ENCODE results near the gene TNNC2. TPM values are rescaled to one million over a fixed set of nuclear protein-coding genes. Genes with fewer than 3 reads are reported as not detected.

Gene TNNC2
- total RNA-seq, 5 donors from 2014 or later (not counting 1 experiment from before 2014, with no cell fraction given): 0.41 to 1.3 (median 0.70) TPM; not detected in 1

GRCh38 chr20:45850926-45851325, 23.8 kb upstream of the TNNC2 start:
- POLR2A ChIA-PET: no interaction called here
- no peak for ATAC-seq (replicated peaks in 1 of 4)
- Mint-ChIP-seq H3K4me1 (peaks cover 20 to 27% (median 26%) of the 10 kb centered on the region in 3 donors), H3K27ac (no peak overlapping the region), H3K27me3 (no peaks in the 10 kb centered on the region), H3K4me3 (no peak overlapping the region), H3K36me3 (peaks cover 29% of the 10 kb centered on the region), H3K9me3 (no peaks in the 10 kb centered on the region)
- peaks cover 6 to 51% of the 10 kb centered on the region in 2 donors for H3K36me3 ChIP-seq (ENCODE audit: control insufficient read depth in 2 of 2, extremely low read depth in 1 of 2, insufficient read depth in 1 of 2, low read length in 1 of 2)
- H3K4me1 ChIP-seq (ENCODE audit: control insufficient read depth in 1 of 2, extremely low read depth in 1 of 2, insufficient read depth in 2 of 2, low read length in 2 of 2): peaks cover 0 to 15% of the 10 kb centered on the region in 2 experiments
- no peaks in the 10 kb centered on the region for H3K27me3 ChIP-seq (replicated peaks in 1 of 2; ENCODE audit: control insufficient read depth in 2 of 2, extremely low read depth in 1 of 2, insufficient read depth in 2 of 2, low read length in 1 of 2)
- CTCF ChIA-PET: no interaction called here
- H3K27ac ChIP-seq (ENCODE audit: low read length): no peak overlapping the region
- no peak overlapping the region for H3K4me3 ChIP-seq (ENCODE audit: control insufficient read depth in 1 of 2, extremely low read depth in 1 of 2, low read length in 1 of 2)
- DNase-seq: no peak
- no CpG with 5 or more reads among the region's 1 CpG for WGBS (ENCODE audit: insufficient coverage)
- no peaks in the 10 kb centered on the region for H3K9me3 ChIP-seq

GRCh38 chr20:45850238-45850637, 23.1 kb upstream of the TNNC2 start:
- no peak overlapping the region for H3K27ac Mint-ChIP-seq

DNA sequence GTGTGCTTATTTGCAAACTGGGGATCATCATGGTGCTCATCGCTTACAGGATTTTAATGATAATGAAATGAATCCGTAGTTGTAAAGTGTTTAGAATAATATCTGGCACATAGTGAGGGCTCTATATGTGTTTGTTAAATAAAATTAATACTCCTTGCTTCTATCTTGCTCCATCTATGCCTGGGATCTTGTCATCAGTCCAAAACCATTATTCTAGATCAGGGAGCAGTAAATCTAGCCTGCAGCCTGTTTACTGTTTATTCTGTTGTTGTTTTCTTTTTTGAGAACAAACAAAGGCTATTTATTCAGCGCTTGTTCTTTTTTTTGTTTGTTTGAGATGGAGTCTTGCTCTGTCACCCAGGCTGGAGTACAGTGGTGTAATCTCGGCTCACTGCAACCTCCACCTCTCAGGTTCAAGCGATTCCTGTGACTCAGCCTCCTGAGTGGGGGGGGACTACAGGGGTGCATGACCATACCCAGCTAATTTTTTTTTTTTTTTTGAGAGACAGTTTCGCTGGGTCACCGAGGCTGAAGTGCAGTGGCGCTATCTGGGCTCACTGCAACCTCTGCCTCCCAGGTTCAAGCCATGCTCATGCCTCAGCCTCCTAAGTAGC, 22.0 kb upstream of the TNNC2 start:
- Mint-ChIP-seq H3K27me3 (no peaks in the 10 kb centered on the region), H3K36me3 (peaks cover 40% of the 10 kb centered on the region), H3K4me1 (peaks cover 6 to 11% (median 11%) of the 10 kb centered on the region in 3 donors), H3K27ac (no peak overlapping the region), H3K9me3 (no peaks in the 10 kb centered on the region), H3K4me3 (no peak overlapping the region)
- DNase-seq: no peak
- Histone ChIP-seq H3K27me3 (replicated peaks in 1 of 2; ENCODE audit: control insufficient read depth in 2 of 2, extremely low read depth in 1 of 2, insufficient read depth in 2 of 2, low read length in 1 of 2) (no peaks in the 10 kb centered on the region), H3K9me3 (no peaks in the 10 kb centered on the region), H3K4me1 (ENCODE audit: control insufficient read depth in 1 of 2, extremely low read depth in 1 of 2, insufficient read depth in 2 of 2, low read length in 2 of 2) (no peaks in the 10 kb centered on the region), H3K27ac (ENCODE audit: low read length) (no peak overlapping the region), H3K36me3 (ENCODE audit: control insufficient read depth in 2 of 2, extremely low read depth in 1 of 2, insufficient read depth in 1 of 2, low read length in 1 of 2) (peaks cover 13 to 60% of the 10 kb centered on the region in 2 donors), H3K4me3 (ENCODE audit: control insufficient read depth in 1 of 2, extremely low read depth in 1 of 2, low read length in 1 of 2) (no peak overlapping the region)
- POLR2A ChIA-PET: no interaction called here
- 100% methylated on average over 3 of the region's 8 CpGs for WGBS (ENCODE audit: insufficient coverage)
- CTCF ChIA-PET: interaction anchor here in 1 of 2 donors (0.6 kb wide), 1 partner anchor 833 kb away, joined by 3 read pairs; no protein-coding TSS in a partner anchor
- ATAC-seq (replicated peaks in 1 of 4): no peak

More at GRCh38 chr20:45850238-45850637, 23.1 kb upstream of the TNNC2 start:
- ATAC-seq (replicated peaks in 1 of 4): no peak
- CTCF ChIA-PET: no interaction called here
- H3K9me3 Mint-ChIP-seq: no peaks in the 10 kb centered on the region
- H3K4me3 ChIP-seq (ENCODE audit: control insufficient read depth in 1 of 2, extremely low read depth in 1 of 2, low read length in 1 of 2): no peak overlapping the region
- 100% methylated on average over 1 of the region's 2 CpGs for WGBS (ENCODE audit: insufficient coverage)
- H3K36me3 ChIP-seq (ENCODE audit: control insufficient read depth in 2 of 2, extremely low read depth in 1 of 2, insufficient read depth in 1 of 2, low read length in 1 of 2): peaks cover 9 to 57% of the 10 kb centered on the region in 2 donors
- peaks cover 0 to 9% of the 10 kb centered on the region in 2 experiments for H3K4me1 ChIP-seq (ENCODE audit: control insufficient read depth in 1 of 2, extremely low read depth in 1 of 2, insufficient read depth in 2 of 2, low read length in 2 of 2)
- H3K4me3 Mint-ChIP-seq: no peak overlapping the region
- no peak overlapping the region for H3K27ac ChIP-seq (ENCODE audit: low read length)
- H3K9me3 ChIP-seq: no peaks in the 10 kb centered on the region
- H3K27me3 ChIP-seq (replicated peaks in 1 of 2; ENCODE audit: control insufficient read depth in 2 of 2, extremely low read depth in 1 of 2, insufficient read depth in 2 of 2, low read length in 1 of 2): no peaks in the 10 kb centered on the region
- peaks cover 33% of the 10 kb centered on the region for H3K36me3 Mint-ChIP-seq
- peaks cover 15 to 21% (median 21%) of the 10 kb centered on the region in 3 donors for H3K4me1 Mint-ChIP-seq
- POLR2A ChIA-PET: no interaction called here
- no peak for DNase-seq
- no peaks in the 10 kb centered on the region for H3K27me3 Mint-ChIP-seq

GRCh38 chr20:45848421-45848820, 21.3 kb upstream of the TNNC2 start:
- Histone ChIP-seq H3K4me1 (ENCODE audit: control insufficient read depth in 1 of 2, extremely low read depth in 1 of 2, insufficient read depth in 2 of 2, low read length in 2 of 2) (no peaks in the 10 kb centered on the region), H3K27ac (ENCODE audit: low read length) (no peak overlapping the region), H3K27me3 (replicated peaks in 1 of 2; ENCODE audit: control insufficient read depth in 2 of 2, extremely low read depth in 1 of 2, insufficient read depth in 2 of 2, low read length in 1 of 2) (no peaks in the 10 kb centered on the region), H3K4me3 (ENCODE audit: control insufficient read depth in 1 of 2, extremely low read depth in 1 of 2, low read length in 1 of 2) (no peak overlapping the region), H3K9me3 (no peaks in the 10 kb centered on the region), H3K36me3 (ENCODE audit: control insufficient read depth in 2 of 2, extremely low read depth in 1 of 2, insufficient read depth in 1 of 2, low read length in 1 of 2) (peaks cover 19 to 61% of the 10 kb centered on the region in 2 donors)
- peaks cover under 1 to 6% (median 5%) of the 10 kb centered on the region in 3 donors for H3K4me1 Mint-ChIP-seq
- no peaks in the 10 kb centered on the region for H3K27me3 Mint-ChIP-seq
- no peaks in the 10 kb centered on the region for H3K9me3 Mint-ChIP-seq
- H3K27ac Mint-ChIP-seq: no peak overlapping the region
- peaks cover 42% of the 10 kb centered on the region for H3K36me3 Mint-ChIP-seq
- no peak overlapping the region for H3K4me3 Mint-ChIP-seq
- no peak for ATAC-seq (replicated peaks in 1 of 4)
- no peak for DNase-seq
- ChIA-PET POLR2A (no interaction called here), CTCF (no interaction called here)
- WGBS (ENCODE audit: insufficient coverage): 99% methylated on average over 8 of the region's 8 CpGs

GRCh38 chr20:45845452-45845851, 18.3 kb upstream of the TNNC2 start:
- Mint-ChIP-seq H3K9me3 (no peaks in the 10 kb centered on the region), H3K4me1 (peaks cover 0 to 5% (median 2%) of the 10 kb centered on the region in 3 donors), H3K4me3 (no peak overlapping the region), H3K27me3 (no peaks in the 10 kb centered on the region), H3K36me3 (peaks cover 44% of the 10 kb centered on the region), H3K27ac (no peak overlapping the region)
- H3K9me3 ChIP-seq: no peaks in the 10 kb centered on the region
- no peak overlapping the region for H3K27ac ChIP-seq (ENCODE audit: low read length)
- H3K4me1 ChIP-seq (ENCODE audit: control insufficient read depth in 1 of 2, extremely low read depth in 1 of 2, insufficient read depth in 2 of 2, low read length in 2 of 2): no peaks in the 10 kb centered on the region
- H3K27me3 ChIP-seq (replicated peaks in 1 of 2; ENCODE audit: control insufficient read depth in 2 of 2, extremely low read depth in 1 of 2, insufficient read depth in 2 of 2, low read length in 1 of 2): no peaks in the 10 kb centered on the region
- ATAC-seq (replicated peaks in 1 of 4) (no peak), DNase-seq (no peak)
- POLR2A ChIA-PET: no interaction called here
- peaks cover 16 to 67% of the 10 kb centered on the region in 2 donors for H3K36me3 ChIP-seq (ENCODE audit: control insufficient read depth in 2 of 2, extremely low read depth in 1 of 2, insufficient read depth in 1 of 2, low read length in 1 of 2)
- CTCF ChIA-PET: interaction anchor here in 1 of 2 donors (0.7 kb wide), 1 partner anchor 750 kb away, joined by 3 read pairs; no protein-coding TSS in a partner anchor
- H3K4me3 ChIP-seq (ENCODE audit: control insufficient read depth in 1 of 2, extremely low read depth in 1 of 2, low read length in 1 of 2): no peak overlapping the region

DNA sequence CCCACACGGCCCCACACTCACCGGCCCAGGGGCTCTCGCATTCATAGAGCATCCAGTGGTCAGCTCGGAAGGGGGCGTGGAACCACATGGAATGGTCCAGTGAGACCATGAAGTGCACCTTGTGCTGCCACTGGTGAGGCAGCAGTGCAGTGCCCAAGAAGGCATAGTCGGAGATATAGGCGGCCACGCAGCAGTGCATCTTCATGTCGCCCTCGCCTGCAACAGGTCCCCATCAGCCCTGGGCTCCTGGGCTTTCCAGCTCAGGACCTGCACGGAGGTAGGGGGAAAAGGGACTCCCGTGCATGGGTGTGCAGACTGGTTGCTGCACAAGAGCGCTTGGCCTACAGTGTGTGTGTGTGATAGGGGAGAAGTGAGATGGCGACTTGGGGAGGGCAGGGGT, 16.4 kb upstream of the TNNC2 start:
- no peak for DNase-seq
- no peaks in the 10 kb centered on the region for H3K27me3 Mint-ChIP-seq
- WGBS (ENCODE audit: insufficient coverage): 98% methylated on average over 12 of the region's 14 CpGs
- H3K36me3 ChIP-seq (ENCODE audit: control insufficient read depth in 2 of 2, extremely low read depth in 1 of 2, insufficient read depth in 1 of 2, low read length in 1 of 2): peaks cover 16 to 60% of the 10 kb centered on the region in 2 donors
- no peaks in the 10 kb centered on the region for H3K4me1 ChIP-seq (ENCODE audit: control insufficient read depth in 1 of 2, extremely low read depth in 1 of 2, insufficient read depth in 2 of 2, low read length in 2 of 2)
- peaks cover 33% of the 10 kb centered on the region for H3K36me3 Mint-ChIP-seq
- CTCF ChIA-PET: no interaction called here
- H3K4me1 Mint-ChIP-seq: peaks cover 0 to 3% (median under 1%) of the 10 kb centered on the region in 3 donors
- H3K4me3 Mint-ChIP-seq: no peak overlapping the region
- no peak overlapping the region for H3K27ac Mint-ChIP-seq
- POLR2A ChIA-PET: no interaction called here
- H3K27ac ChIP-seq (ENCODE audit: low read length): no peak overlapping the region
- no peak overlapping the region for H3K4me3 ChIP-seq (ENCODE audit: control insufficient read depth in 1 of 2, extremely low read depth in 1 of 2, low read length in 1 of 2)
- H3K9me3 Mint-ChIP-seq: no peaks in the 10 kb centered on the region
- no peaks in the 10 kb centered on the region for H3K27me3 ChIP-seq (replicated peaks in 1 of 2; ENCODE audit: control insufficient read depth in 2 of 2, extremely low read depth in 1 of 2, insufficient read depth in 2 of 2, low read length in 1 of 2)
- no peak for ATAC-seq (replicated peaks in 1 of 4)
- H3K9me3 ChIP-seq: no peaks in the 10 kb centered on the region
